Kidney (tissue), 14 donors: ENCODE results near the gene INPP5A. TPM values are rescaled to one million over a fixed set of nuclear protein-coding genes. Genes with fewer than 3 reads are reported as not detected.

Source experiments
- DNase-seq, 5 donors: peaks; one replicate each; pipeline ENCODE4 v3.0.0-alpha.2; 2013 to 2020
- FAIRE-seq: peaks from 2 replicates; lab custom pipeline; 2012; peaks lifted over from hg19 to GRCh38; lab: Jason Lieb, UNC
- H3K27ac ChIP-seq, 2 donors: one replicate each; pipeline ENCODE4 v1.7.0; 2013; ENCODE audit warnings: low read depth in 2 of 2, low read length in 2 of 2, inconsistent platforms in 1 of 2
- H3K27me3 ChIP-seq: one replicate; pipeline ENCODE4 v1.7.1; 2013; ENCODE audit warnings: low read length, inconsistent platforms; ENCODE audit not compliant: control insufficient read depth, insufficient read depth
- H3K36me3 ChIP-seq, 3 donors: one replicate each; pipeline versions ENCODE4 v1.7.0 to v1.7.1; 2013; ENCODE audit warnings: low read length in 3 of 3, control low read depth in 1 of 3, inconsistent platforms in 1 of 3; ENCODE audit not compliant: insufficient read depth in 3 of 3, control insufficient read depth in 2 of 3
- H3K4me1 ChIP-seq, 3 donors: one replicate each; pipeline versions ENCODE4 v1.7.0 to v1.7.1; 2013; ENCODE audit warnings: low read length in 3 of 3, inconsistent platforms in 1 of 3, low read depth in 1 of 3; ENCODE audit not compliant: control insufficient read depth in 2 of 3, insufficient read depth in 2 of 3
- H3K4me3 ChIP-seq, 3 donors: one replicate each; pipeline versions ENCODE4 v1.7.0 to v1.8.1; 2013; ENCODE audit warnings: low read length in 3 of 3, control low read depth in 1 of 3, inconsistent platforms in 1 of 3
- H3K9ac ChIP-seq, 3 donors: one replicate each; pipeline versions ENCODE4 v1.7.0 to v1.7.1; 2013; ENCODE audit warnings: low read length in 3 of 3, control low read depth in 1 of 3, inconsistent platforms in 1 of 3
- H3K9me3 ChIP-seq, 3 donors: one replicate each; pipeline versions ENCODE4 v1.7.0 to v1.7.1; 2013; ENCODE audit warnings: low read length in 3 of 3, control low read depth in 1 of 3, inconsistent platforms in 1 of 3; ENCODE audit not compliant: control insufficient read depth in 2 of 3, insufficient read depth in 1 of 3
- CTCF ChIP-seq: IDR thresholded peaks from 3 replicates; pipeline ENCODE4 v1.5.1; 2012; ENCODE audit warnings: mild to moderate bottlenecking, moderate library complexity, borderline replicate concordance; ENCODE audit not compliant: insufficient read depth; ENCODE audit errors: extremely low read depth
- intact Hi-C: fragments of 100-400 bp; cut with DNase I; formaldehyde crosslinking; loops from one replicate; pipeline ENCODE4 v1.11.1; 2022
- polyA plus RNA-seq: library from polyadenylated mRNA; stranded (reverse); fragments of 350-450 nt; fragmentation: Illumina TruSeq; extraction: RNeasy Lipid Tissue Mini Kit (QIAGEN cat#74804); gene quantifications from one replicate; pipeline ENCODE4 v1.2.3, GENCODE V29; 2014; ENCODE audit warnings: low read depth, low replicate concordance; ENCODE audit not compliant: insufficient read depth
- total RNA-seq: library from RNA; stranded (reverse); fragmentation: NEBNext Ultra II Directional; extraction: Animal tissue kit (Norgen Biotek cat#: 25700); gene quantifications from one replicate; pipeline ENCODE4 v1.2.1, GENCODE V29; 2021
- donor health status: control.
- donor health status: control.
- donor health status: control.
- donor health status: control.
- donor health status: control.
- donor health status: DM: yes; HTN: yes; CAD: no.
- donor health status: Normal renal cell carcinoma (clear cell type).

The INPP5A gene
- total and polyA plus RNA-seq, 2 donors from 2014 or later = 20.8 to 40.3 TPM

GRCh38 chr10:132575320-132576201, 38.0 kb downstream of the INPP5A start:
- H3K4me1 ChIP-seq = peaks cover 0 to 33% (median 15%) of the 10 kb centered on the region in 3 donors
- peak overlapping the region in 1 of 3 donors; percentile 18 for H3K9ac ChIP-seq
- TF ChIP-seq CTCF = no peak
- H3K27ac ChIP-seq = peak overlapping the region in 1 of 2 donors; percentile 13
- H3K27me3 ChIP-seq = no peaks in the 10 kb centered on the region
- no peaks in the 10 kb centered on the region for H3K9me3 ChIP-seq
- peak in 2 of 5 donors; percentile 67 to 87 for DNase-seq
- FAIRE-seq = no peak
- no peaks in the 10 kb centered on the region for H3K36me3 ChIP-seq
- no peak overlapping the region for H3K4me3 ChIP-seq
- intact Hi-C loops = no loop called here

DNA sequence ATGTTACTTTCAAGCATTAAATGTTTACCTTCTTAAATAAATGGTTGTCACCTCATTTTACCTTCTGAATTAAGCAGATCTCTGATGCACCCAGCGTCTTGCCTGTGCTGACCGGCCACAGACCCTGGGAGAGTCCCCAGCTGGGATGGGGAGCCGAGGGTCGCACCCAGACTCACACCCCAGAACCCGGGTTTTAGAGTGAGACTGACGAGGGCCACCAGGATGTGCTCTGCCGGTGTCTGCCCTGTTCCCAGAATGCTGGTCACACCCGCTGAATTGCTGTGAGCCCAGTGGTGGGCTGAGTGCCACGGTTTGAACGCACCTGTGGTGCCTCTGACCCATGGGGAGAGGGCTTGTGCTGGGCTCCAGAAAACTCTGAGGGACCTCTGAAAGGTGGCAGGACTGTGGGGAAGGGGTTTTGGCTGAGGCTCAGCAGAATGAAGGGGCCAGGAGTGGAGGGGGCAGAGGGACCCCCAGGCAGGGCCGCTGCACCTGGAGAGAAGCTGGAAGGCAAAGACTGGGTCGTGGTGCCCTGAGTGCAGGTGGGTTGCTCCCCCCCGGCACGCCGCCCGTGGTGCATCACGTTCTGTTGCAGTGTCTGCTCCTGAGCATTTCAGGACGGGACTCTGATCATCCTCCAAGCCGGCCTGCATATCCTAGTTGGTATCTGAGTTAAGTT, 39.2 kb downstream of the INPP5A start:
- Histone ChIP-seq H3K27me3 (no peaks in the 10 kb centered on the region), H3K4me3 (no peak overlapping the region), H3K9ac (no peak overlapping the region), H3K4me1 (peaks cover 0 to 25% (median 10%) of the 10 kb centered on the region in 3 donors), H3K27ac (no peak overlapping the region), H3K36me3 (no peaks in the 10 kb centered on the region), H3K9me3 (no peaks in the 10 kb centered on the region)
- DNase-seq (no peak), FAIRE-seq (no peak)
- intact Hi-C loops = no loop called here
- no peak for TF ChIP-seq CTCF

- intact Hi-C loops = no loop called here
- DNase-seq (peak in 1 of 5 donors; percentile 52), FAIRE-seq (no peak)
- Histone ChIP-seq H3K27me3 (no peaks in the 10 kb centered on the region), H3K4me3 (no peak overlapping the region), H3K36me3 (no peaks in the 10 kb centered on the region), H3K9me3 (no peaks in the 10 kb centered on the region), H3K4me1 (peaks cover 0 to 19% (median 10%) of the 10 kb centered on the region in 3 donors), H3K27ac (no peak overlapping the region), H3K9ac (no peak overlapping the region)
- peak; percentile 18 for TF ChIP-seq CTCF
Observed at GRCh38 chr10:132577350-132578003, 39.9 kb downstream of the INPP5A start.
